GM19193 (cell line): ENCODE results near the gene IFRD1.

Source experiments
- POLR2A ChIP-seq: IDR thresholded peaks from 4 replicates; pipeline ENCODE4 v1.6.1; 2011; ENCODE audit not compliant: insufficient read depth, insufficient read length; ENCODE audit errors: extremely low read depth

The IFRD1 gene

DNA sequence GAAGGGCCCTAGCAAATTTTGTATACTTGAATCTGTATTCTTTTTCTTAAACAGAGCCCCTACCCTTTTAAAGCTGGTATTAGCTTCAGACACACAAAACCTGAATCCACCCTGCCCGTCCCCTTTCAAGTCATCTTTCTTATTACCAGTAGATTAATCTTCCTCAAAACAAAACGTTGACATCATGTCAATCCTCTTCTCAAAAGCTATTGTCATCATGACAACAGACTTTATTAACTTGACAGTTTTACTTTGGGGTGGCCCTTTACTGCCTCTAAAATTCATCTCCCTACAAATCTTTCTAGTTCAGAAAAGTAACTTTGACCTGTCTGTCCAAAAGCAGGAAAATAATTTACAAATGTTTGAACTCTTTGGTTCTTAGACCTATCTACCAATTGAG lies 21.5 kb upstream of the IFRD1 start:
- no peak for TF ChIP-seq POLR2A

GRCh38 chr7:112430649-112431048 lies 19.6 kb upstream of the IFRD1 start:
- no peak for TF ChIP-seq POLR2A

DNA sequence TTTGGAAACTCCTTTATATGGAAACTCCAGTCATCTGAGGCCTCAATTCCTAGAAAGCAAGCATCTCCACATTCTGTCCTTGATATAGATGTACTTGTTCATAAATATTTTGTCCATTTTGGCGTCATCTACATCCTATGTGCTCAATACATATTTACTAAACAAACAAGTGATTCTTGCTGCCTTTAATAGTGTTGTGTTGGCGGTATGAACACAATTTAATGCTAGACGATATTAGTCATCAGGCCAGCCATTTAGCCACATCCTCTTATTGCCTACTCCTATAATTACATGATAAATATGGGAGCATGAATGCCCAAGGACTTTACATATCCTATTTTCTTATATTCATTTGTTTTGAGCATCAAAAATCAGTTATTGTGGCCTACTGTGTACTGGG lies 18.5 kb upstream of the IFRD1 start:
- TF ChIP-seq POLR2A = no peak

GRCh38 chr7:112433289-112433688 lies 17.0 kb upstream of the IFRD1 start:
- no peak for TF ChIP-seq POLR2A

GRCh38 chr7:112437072-112437471 lies 13.2 kb upstream of the IFRD1 start:
- TF ChIP-seq POLR2A = no peak

GRCh38 chr7:112439476-112439875 lies 10.8 kb upstream of the IFRD1 start:
- TF ChIP-seq POLR2A = no peak

DNA sequence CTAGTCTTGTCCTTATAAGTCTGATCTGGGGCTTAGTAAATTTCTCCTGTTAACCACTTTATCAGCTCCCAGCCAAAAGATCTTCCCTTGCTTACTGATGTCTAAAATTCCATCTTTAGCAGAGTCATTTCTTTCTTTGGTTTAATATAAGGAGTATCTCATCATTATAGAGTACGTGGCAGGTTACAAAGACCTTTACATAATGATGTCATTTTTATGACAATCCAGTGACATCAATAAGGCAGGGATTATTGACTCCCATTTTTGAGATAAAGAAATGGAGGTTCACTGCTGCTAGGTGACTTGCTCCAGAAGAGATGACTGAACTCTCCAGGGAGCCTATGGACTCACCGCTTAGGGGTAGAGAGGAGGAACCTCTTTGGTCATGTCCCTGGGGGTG lies 8.1 kb upstream of the IFRD1 start:
- TF ChIP-seq POLR2A = no peak

- TF ChIP-seq POLR2A = no peak
These were observed 5.8 kb upstream of the IFRD1 start for GRCh38 chr7:112444505-112444904.

DNA sequence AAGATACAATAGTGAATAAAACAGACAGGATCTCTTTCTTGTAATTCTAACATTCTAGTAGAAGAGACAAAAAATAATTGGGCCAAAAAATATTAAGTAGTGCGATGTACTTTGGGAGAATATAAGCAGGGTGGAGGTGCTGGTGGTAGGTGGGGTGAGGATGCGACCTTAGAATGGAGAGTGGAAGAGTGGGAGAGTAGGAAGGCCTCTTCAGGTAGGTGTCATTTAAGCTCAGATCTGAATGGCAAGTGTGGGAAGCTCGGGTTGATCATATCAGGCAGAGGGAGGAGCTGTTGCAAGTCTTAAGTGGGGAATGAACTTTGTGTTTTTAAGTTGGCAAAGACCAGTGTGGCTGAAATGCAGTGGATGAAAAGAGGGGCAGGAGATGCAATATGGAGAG lies 3.8 kb upstream of the IFRD1 start:
- no peak for TF ChIP-seq POLR2A

- no peak for TF ChIP-seq POLR2A
These were observed 2.9 kb upstream of the IFRD1 start for GRCh38 chr7:112447406-112447805.

GRCh38 chr7:112448381-112448780 lies 1.9 kb upstream of the IFRD1 start:
- no peak for TF ChIP-seq POLR2A

DNA sequence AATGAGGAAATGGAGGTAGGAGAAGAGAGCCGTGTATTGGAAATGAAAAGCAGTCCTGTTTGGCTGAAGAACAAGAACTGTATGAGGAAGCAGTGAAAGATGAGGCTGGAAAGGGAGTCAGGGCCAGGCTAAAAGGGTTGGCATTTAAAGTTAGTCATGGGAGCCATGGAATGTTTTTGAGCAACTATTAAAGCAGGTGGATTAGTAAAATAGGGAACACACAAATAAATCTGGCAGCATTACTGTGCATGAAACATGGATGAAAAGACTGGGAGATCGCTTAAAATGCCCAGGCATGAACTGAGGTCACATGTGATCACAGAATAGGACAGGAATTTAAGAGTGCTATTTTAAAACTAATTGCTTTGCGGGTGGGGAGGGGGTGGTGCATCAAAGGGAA lies 1.4 kb upstream of the IFRD1 start:
- TF ChIP-seq POLR2A = no peak

DNA sequence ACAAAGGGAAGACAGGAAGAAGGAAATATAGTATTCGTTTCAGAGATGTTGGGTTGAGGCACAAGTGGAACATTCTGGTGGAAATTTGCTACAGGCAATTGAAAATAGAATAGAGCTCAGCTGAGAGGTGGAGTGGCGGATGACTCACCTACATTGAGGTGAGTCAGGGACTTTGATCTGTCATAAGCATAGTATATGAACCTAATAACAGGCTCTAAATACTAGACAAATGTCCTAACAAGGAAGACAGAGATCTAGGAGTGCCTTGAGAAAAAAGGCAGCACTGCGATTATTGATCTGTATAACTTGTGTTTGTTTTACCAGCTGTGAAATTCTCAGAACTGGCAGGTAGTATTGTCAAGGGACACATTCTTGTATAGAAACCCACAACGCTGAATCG lies 907 bp upstream of the IFRD1 start:
- no peak for TF ChIP-seq POLR2A

- TF ChIP-seq POLR2A = no peak
These were observed 824 bp downstream of the IFRD1 start for GRCh38 chr7:112450807-112451761.

DNA sequence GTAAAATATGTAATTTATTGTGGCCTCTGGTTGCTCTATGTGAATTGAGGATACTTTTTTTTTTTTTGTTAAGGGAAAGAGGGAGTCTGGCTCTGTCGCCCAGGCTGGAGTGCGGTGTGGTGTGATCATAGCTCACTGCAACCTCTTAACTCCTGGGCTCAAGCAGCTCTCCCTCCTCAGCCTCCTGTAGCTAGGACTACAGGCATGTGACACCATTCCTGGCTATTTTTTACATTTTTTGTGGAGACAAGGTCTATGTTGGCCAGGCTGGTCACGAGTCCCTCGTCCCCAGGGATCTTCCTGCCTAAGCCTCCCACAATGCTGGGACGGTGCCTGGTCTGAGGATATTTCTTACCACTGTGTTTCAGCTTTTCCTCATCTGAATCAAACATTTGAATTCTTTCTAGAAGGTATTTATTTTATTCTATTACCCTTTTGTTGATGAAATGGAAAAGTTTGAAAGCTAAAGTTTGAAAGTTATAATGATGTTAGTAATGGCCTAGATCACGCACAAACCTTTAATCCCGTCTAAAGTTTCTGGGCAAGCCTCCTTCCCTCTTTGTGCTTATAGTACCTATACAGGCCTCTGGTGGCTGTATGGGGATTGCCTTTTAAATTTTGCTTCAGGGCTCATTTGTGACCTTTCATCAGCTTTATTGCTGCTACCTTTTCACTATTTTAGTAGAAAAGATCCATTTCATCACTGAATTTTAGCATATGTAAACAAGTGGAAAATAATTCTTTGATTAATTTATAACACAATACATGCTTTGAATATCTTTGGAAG lies 2.0 kb downstream of the IFRD1 start:
- TF ChIP-seq POLR2A = no peak

- no peak for TF ChIP-seq POLR2A
These were observed 3.4 kb downstream of the IFRD1 start for GRCh38 chr7:112453505-112454171.

GRCh38 chr7:112459645-112460044 lies 9.4 kb downstream of the IFRD1 start:
- no peak for TF ChIP-seq POLR2A
